Measurements from ENCODE around the gene ABCB7. TPM values are rescaled to one million over a fixed set of nuclear protein-coding genes. Genes with fewer than 3 reads are reported as not detected.
"Not testable (repeated sequence)": the region's sequence is repeated elsewhere in the genome, so short reads cannot be mapped to it uniquely, and the experiment has no call there.

ABCB7 gene
- total RNA-seq, 2 experiments from 2014 or later, result 52.6 to 54.5 TPM

DNA sequence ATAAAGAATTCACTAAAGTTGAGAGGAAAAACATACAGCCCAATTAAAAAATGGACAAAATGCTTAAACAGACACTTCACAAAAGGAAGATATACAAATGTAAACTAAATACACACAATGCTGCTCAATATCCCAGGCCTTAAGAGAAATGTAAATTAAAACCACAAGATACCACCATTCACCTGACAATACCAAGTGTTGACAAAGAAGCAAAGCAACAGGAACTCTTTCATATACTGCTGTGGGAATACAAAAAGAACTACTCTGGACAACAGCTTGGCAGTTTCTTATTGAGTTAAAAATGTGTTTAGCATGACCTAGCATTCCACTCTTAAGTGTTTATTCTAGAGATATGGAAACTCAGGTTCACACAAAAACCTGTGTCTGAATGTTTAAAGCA lies 71.3 kb downstream of the ABCB7 start:
- ChIA-PET CTCF (no interaction called here), POLR2A (no interaction called here)
- Mint-ChIP-seq H3K4me1 (peaks cover 11% of the 10 kb centered on the region), H3K4me3 (no peak overlapping the region), H3K9me3 (ENCODE audit: low read depth) (peaks cover 5% of the 10 kb centered on the region), H3K36me3 (ENCODE audit: low read depth) (peaks cover 13% of the 10 kb centered on the region), H3K27ac (no peak overlapping the region), H3K27me3 (no peaks in the 10 kb centered on the region)
- no peak for DNase-seq
- intact Hi-C loops (cut with DNase I, micrococcal nuclease), result no loop called here
- no peak for ATAC-seq

DNA sequence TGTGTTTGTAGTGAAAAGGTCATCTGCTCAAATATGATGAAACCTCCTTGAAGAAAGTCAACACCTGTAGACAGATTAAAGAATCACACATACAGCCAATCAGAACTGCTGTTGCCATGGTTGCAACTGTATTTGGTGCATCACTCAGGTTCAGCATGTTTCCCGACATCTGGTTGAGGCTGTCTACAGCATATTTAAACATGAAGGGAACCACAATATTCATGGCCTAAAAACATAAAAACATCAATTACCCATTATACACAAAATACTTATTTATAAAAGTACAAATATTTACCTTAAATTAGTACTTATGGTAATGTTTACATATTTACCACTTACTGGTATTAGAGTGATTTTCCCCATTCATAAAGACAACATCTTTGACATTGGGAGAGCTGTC lies 79.7 kb downstream of the ABCB7 start:
- DNase-seq, result no peak
- H3K27me3 Mint-ChIP-seq, result no peaks in the 10 kb centered on the region
- H3K9me3 Mint-ChIP-seq (ENCODE audit: low read depth), result no peaks in the 10 kb centered on the region
- intact Hi-C loops (cut with DNase I, micrococcal nuclease), result no loop called here
- ATAC-seq, result no peak
- H3K4me3 Mint-ChIP-seq, result no peak overlapping the region
- H3K36me3 Mint-ChIP-seq (ENCODE audit: low read depth), result peaks cover 20% of the 10 kb centered on the region
- H3K27ac Mint-ChIP-seq, result no peak overlapping the region
- H3K4me1 Mint-ChIP-seq, result no peaks in the 10 kb centered on the region
- ChIA-PET POLR2A (no interaction called here), CTCF (interaction anchor here (0.6 kb wide), 1 partner anchor 23 kb away, joined by 3 read pairs; no protein-coding TSS in a partner anchor)

DNA sequence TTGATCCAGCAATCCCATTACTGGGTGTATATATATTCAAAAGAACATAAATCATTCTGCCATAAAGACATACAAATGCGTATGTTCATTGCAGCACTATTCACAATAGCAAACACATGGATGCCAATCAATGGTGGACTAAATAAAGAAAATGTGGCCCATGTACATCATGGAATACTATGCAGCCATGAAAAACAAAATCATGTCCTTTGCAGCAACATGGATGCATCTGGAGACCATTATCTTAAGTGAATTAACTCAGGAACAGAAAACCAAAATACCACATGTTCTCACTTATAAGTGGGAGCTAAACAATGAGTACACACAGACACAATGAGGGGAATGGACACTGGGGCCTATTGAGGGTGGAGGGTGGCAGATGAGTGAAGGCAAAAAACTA lies 81.6 kb downstream of the ABCB7 start:
- no peak overlapping the region for H3K27ac Mint-ChIP-seq
- H3K36me3 Mint-ChIP-seq (ENCODE audit: low read depth), result peaks cover 20% of the 10 kb centered on the region
- H3K9me3 Mint-ChIP-seq (ENCODE audit: low read depth), result no peaks in the 10 kb centered on the region
- intact Hi-C loops (cut with DNase I, micrococcal nuclease), result no loop called here
- CTCF ChIA-PET, result no interaction called here
- POLR2A ChIA-PET, result no interaction called here
- no peak overlapping the region for H3K4me3 Mint-ChIP-seq
- no peaks in the 10 kb centered on the region for H3K27me3 Mint-ChIP-seq
- DNase-seq (no peak), ATAC-seq (no peak)
- no peaks in the 10 kb centered on the region for H3K4me1 Mint-ChIP-seq

DNA sequence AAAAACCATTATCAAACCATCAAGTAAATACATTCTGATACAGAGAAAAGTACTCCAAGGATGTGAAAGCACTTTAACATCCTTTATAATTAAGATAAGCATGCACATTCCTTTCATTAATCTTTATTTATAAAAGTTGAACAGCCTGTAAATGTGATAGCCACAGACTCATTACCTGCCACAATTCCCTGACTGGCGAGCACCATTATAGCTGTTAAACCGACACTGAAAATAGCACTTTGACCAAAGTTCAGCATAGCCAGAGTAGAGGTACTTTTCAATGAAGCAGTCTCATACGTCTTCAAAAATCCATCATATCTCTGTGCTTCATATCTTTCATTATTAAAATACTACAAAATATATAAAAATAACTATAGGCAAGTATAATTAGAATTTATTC lies 84.7 kb downstream of the ABCB7 start:
- Mint-ChIP-seq H3K36me3 (ENCODE audit: low read depth) (peaks cover 23% of the 10 kb centered on the region), H3K4me1 (peaks cover 4% of the 10 kb centered on the region), H3K27ac (no peak overlapping the region), H3K27me3 (no peaks in the 10 kb centered on the region), H3K4me3 (no peak overlapping the region), H3K9me3 (ENCODE audit: low read depth) (no peaks in the 10 kb centered on the region)
- intact Hi-C loops (cut with DNase I, micrococcal nuclease), result no loop called here
- ChIA-PET CTCF (no interaction called here), POLR2A (no interaction called here)
- DNase-seq (no peak), ATAC-seq (no peak)

DNA sequence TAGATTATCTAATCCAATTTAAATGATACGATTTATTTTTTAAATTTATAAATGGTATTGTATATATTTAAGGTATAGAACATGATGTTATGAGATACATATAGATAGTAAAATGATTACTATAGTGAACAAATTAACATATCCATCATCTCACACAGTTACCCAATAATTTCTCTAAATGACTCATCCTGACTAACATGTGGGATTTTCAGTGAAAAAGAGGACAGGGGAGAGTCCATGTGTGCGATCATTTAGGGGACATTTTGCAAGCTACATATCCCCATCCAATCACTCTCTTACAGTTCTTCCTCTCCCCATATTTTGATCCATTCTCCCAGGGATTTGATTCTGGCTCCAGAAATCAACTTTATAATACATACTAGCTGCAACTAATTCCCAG lies 88.2 kb downstream of the ABCB7 start:
- ATAC-seq, result peak; percentile 57
- intact Hi-C loops (cut with DNase I, micrococcal nuclease), result loop anchor here in 1 of 2 experiments (10.0 kb wide), 1 partner anchor 207 kb away; the partner anchor contains the start of gene UPRT

DNA sequence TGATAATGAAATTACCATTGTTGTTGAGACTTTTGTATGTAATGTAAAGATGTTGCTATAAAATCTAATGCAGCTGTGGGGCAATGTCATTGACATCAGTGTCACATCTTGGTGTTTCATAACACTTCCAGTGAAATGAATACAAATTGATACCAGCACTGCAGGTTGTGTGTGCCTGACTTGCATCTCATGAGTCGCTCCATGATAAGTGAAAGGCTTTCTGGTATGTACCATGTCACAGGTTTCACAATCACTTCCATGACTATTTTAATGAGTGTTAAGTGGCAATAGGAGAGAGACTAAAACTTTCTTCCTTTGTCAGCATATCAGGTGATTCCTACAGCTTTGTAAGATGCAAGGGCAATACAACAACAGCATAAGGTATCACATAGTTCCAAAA lies 94.4 kb downstream of the ABCB7 start:
- ATAC-seq, result peak; percentile 92
- Mint-ChIP-seq H3K36me3 (ENCODE audit: low read depth) (peaks cover 19% of the 10 kb centered on the region), H3K27me3 (no peaks in the 10 kb centered on the region), H3K4me3 (no peak overlapping the region), H3K27ac (peak overlapping the region; percentile 73), H3K4me1 (peaks cover 4% of the 10 kb centered on the region), H3K9me3 (ENCODE audit: low read depth) (no peaks in the 10 kb centered on the region)
- POLR2A ChIA-PET, result no interaction called here
- peak; percentile 9 for DNase-seq
- intact Hi-C loops (cut with DNase I, micrococcal nuclease), result loop anchor here in 1 of 2 experiments (5.0 to 10.0 kb wide), 2 partner anchors 96 to 213 kb away; partner anchors contain the start of genes ABCB7 and UPRT
- CTCF ChIA-PET, result interaction anchor here (0.7 kb wide), 1 partner anchor 34 kb away, joined by 3 read pairs; no protein-coding TSS in a partner anchor

More for the DNA sequence above, 88.2 kb downstream of the ABCB7 start:
- no peaks in the 10 kb centered on the region for H3K27me3 Mint-ChIP-seq
- peaks cover 9% of the 10 kb centered on the region for H3K36me3 Mint-ChIP-seq (ENCODE audit: low read depth)
- POLR2A ChIA-PET, result no interaction called here
- peaks cover 4% of the 10 kb centered on the region for H3K4me1 Mint-ChIP-seq
- no peak overlapping the region for H3K4me3 Mint-ChIP-seq
- no peak for DNase-seq
- H3K27ac Mint-ChIP-seq, result no peak overlapping the region
- CTCF ChIA-PET, result no interaction called here
- H3K9me3 Mint-ChIP-seq (ENCODE audit: low read depth), result no peaks in the 10 kb centered on the region

DNA sequence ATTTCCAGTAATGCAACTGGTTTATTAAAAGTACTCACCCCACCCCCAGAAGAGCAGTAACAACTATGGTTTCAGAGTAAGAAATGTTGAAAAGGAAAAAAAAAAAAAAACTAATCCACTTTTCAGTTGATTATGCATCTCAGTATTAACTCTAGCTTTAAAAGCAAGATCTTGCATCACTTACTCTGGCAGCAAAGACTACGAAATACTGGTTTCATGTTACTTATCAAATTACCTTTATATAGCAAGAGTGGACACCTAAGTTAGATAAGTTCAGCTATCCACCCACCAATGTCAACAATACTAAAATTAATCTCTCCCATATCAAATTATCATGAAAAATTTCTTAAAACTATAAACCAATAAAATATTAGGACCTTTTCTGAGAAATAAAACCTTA lies 105.0 kb downstream of the ABCB7 start:
- no peak for ATAC-seq
- intact Hi-C loops (cut with DNase I, micrococcal nuclease), result no loop called here
- H3K27ac Mint-ChIP-seq, result no peak overlapping the region
- no peak for DNase-seq
- POLR2A ChIA-PET, result no interaction called here
- peaks cover 4% of the 10 kb centered on the region for H3K9me3 Mint-ChIP-seq (ENCODE audit: low read depth)
- H3K36me3 Mint-ChIP-seq (ENCODE audit: low read depth), result peaks cover 13% of the 10 kb centered on the region
- H3K4me1 Mint-ChIP-seq, result no peaks in the 10 kb centered on the region
- no peak overlapping the region for H3K4me3 Mint-ChIP-seq
- CTCF ChIA-PET, result no interaction called here
- H3K27me3 Mint-ChIP-seq, result no peaks in the 10 kb centered on the region

DNA sequence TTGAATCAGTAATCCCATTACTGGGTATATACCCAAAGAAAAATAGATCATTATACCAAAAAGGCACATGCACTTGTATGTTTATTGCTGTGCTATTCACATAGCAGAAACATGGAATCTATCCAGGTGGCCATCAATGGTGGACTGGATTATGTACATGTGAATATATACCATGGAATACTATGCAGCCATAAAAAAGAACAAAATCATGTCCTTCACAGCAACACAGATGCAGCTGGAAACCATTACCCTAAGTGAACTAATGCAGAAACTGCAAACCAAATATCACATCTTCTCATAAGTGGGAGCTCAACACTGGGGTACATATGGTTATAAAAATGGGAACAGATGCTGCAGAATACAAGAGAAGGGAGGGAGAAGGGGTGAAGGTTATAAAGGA lies 110.7 kb downstream of the ABCB7 start:
- ChIA-PET CTCF (no interaction called here), POLR2A (no interaction called here)
- Mint-ChIP-seq H3K4me1 (no peaks in the 10 kb centered on the region), H3K27me3 (no peaks in the 10 kb centered on the region), H3K9me3 (ENCODE audit: low read depth) (peaks cover 6% of the 10 kb centered on the region), H3K4me3 (no peak overlapping the region), H3K27ac (no peak overlapping the region), H3K36me3 (ENCODE audit: low read depth) (peaks cover 4% of the 10 kb centered on the region)
- ATAC-seq (no peak), DNase-seq (no peak)
- intact Hi-C loops (cut with DNase I, micrococcal nuclease), result no loop called here

DNA sequence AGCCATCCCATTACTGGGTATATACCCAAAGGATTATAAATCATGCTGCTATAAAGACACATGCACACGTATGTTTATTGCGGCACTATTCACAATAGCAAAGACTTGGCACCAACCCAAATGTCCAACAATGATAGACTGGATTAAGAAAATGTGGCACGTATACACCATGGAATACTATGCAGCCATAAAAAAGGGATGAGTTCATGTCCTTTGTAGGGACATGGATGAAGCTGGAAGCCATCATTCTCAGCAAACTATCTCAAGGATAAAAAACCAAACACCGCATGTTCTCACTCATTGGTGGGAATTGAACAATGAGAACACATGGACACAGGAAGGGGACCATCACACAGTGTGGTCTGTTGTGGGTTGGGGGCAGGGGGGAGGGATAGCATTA lies 111.9 kb downstream of the ABCB7 start:
- H3K27ac Mint-ChIP-seq; ATAC-seq; POLR2A ChIA-PET; H3K4me1 Mint-ChIP-seq; H3K4me3 Mint-ChIP-seq; H3K27me3 Mint-ChIP-seq; CTCF ChIA-PET; DNase-seq; H3K36me3 Mint-ChIP-seq (ENCODE audit: low read depth); intact Hi-C loops (cut with DNase I, micrococcal nuclease); H3K9me3 Mint-ChIP-seq (ENCODE audit: low read depth): not testable (repeated sequence)

DNA sequence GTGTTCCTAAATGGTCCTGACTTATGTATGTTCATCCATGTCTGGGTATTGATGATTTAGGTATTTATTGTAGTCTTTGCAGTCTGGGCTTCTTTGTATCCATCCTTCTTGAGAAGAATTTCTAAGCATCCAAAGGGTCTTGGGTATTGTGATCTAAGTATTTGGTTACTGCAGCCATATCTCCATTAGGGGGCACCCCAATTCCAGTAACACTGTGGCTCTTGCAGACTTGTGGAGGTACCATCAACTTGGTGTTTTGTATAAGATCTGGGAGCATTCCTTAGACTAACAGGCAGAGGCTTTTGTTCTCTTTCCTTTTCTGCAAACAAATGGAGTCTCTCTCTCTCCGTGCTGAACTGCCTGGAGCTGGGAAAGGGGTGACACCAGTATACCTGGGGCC lies 117.2 kb downstream of the ABCB7 start:
- H3K4me1 Mint-ChIP-seq, result no peaks in the 10 kb centered on the region
- no peak overlapping the region for H3K27ac Mint-ChIP-seq
- ChIA-PET CTCF (no interaction called here), POLR2A (no interaction called here)
- intact Hi-C loops (cut with DNase I, micrococcal nuclease), result loop anchor here in 1 of 2 experiments (1.0 to 5.0 kb wide), 2 partner anchors 564 to 1213 kb away; no protein-coding TSS in a partner anchor
- DNase-seq (peak; percentile 47), ATAC-seq (peak; percentile 51)
- no peaks in the 10 kb centered on the region for H3K27me3 Mint-ChIP-seq
- H3K36me3 Mint-ChIP-seq (ENCODE audit: low read depth), result no peaks in the 10 kb centered on the region
- H3K9me3 Mint-ChIP-seq (ENCODE audit: low read depth), result peaks cover 18% of the 10 kb centered on the region
- no peak overlapping the region for H3K4me3 Mint-ChIP-seq

Other genes starting within 250 kb of the ABCB7 start
- gene NEXMIF, start 230.8 kb downstream of the ABCB7 start, total RNA-seq, result under 1 TPM; 0.33 to 0.37 TPM
- 10 to 100 TPM; 61.1 to 70.6 TPM for gene UPRT, start 117.8 kb upstream of the ABCB7 start, total RNA-seq

Data from activated CD4-positive, alpha-beta T cell treated with anti-CD3 and anti-CD28 coated beads for 36 hours (primary cell).